GM18868 (cell line): ENCODE data around the gene DNM1L.

Experiments used
- ATAC-seq: cut with Tn5 transposase; IDR thresholded peaks from one replicate; pipeline ENCODE4 v1.9.1; 2021; ENCODE audit warnings: mild to moderate bottlenecking, moderate library complexity; ENCODE audit not compliant: unreplicated experiment

DNM1L gene

DNA sequence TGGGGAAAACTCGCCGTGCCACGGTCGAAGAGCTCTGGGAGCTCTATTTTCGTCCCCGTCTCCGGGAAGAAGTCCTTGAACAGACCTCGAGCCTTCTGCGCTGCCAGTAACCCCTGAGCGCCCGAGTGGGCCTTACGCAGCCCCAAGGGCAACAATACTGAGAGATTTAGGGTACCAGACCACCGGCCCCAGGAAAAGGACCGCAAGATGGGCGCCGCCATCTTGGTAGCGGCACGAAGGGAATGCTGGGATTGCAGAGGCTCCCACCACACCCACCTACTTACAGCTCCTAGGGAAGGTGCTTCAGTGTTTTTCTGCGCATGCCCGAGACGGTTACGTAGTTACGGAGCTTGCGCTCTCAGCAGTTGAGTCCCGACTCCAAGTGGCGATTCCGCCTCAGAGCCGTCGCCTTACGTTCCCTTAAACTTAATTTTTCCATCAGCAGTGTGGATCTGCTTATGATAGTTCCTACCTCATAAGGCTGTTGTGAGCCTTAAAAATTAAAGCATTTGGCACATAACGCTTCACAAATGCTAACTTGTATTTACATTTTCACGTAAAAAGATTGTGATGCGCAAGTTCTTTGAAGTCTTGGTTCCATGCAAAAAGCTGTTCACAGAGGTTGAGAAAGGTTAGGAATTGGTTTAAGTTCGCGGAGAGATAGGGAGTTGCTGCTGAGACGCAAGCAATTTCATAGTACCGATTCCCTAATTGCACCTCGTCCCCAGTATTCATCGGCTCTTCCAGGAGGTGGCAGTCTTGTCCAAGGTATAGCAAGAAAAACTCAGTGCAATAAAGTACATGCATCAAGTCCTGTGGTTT is 76.8 kb downstream of the DNM1L start, which contains the start of gene YARS2:
YARS2 (minus strand) TSS at position 244 of the 822 bp plus-strand sequence; CDS start at position 221, 23 bp downstream.
- ATAC-seq, result peak; percentile 86

DNA sequence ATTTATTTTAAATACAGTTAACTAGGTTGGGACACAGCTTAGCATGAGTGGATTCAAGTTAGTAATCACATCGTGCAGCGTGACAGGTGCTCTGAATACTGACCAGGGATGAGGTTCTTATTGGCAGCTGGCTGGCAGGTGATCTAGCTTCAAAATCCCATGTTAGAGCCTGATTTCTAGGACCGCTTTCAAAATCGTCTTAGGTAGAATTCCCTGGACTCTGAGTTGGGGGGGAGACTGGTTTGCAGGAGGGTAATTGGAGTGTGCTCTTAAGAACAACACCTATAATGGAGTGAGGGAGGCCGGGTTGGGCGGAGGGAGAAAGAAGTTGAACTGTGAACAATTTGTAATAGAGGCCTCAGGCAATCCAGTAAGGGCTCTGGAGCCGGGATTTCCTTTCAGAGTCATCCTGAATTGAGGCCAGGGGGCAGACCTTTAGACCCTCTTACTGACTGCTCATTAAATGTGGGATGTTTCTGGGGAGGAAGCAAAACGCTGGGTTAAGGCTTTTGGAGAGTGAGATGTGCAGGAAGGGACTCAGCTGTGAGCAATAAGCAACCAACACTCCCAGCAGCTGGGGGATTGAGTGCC is 77.5 kb downstream of the DNM1L start:
- no peak for ATAC-seq

DNA sequence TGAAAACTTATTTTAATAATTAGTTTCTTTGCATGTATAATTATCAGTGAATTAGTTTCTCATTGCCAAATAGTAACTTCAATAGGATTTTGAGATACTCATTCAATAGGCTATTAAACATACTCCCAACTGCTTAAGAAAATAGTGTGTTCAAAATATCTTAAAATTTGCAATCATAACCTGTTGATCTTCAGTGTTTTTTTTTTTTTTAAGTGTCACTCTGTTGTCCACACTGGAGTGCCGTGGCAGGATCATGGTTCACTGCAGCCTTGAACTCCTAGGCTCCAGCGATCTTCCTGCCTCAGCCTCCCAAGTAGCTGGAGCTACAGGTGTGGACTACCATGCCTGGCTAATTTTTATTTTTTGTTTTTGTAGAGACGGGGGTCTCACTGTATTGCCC is 78.1 kb downstream of the DNM1L start:
- no peak for ATAC-seq

- ATAC-seq, result peak; percentile 87
Observed at GRCh38 chr12:32761716-32762115, 82.6 kb downstream of the DNM1L start.

- no peak for ATAC-seq
Observed at GRCh38 chr12:32765906-32766305, 86.8 kb downstream of the DNM1L start.

DNA sequence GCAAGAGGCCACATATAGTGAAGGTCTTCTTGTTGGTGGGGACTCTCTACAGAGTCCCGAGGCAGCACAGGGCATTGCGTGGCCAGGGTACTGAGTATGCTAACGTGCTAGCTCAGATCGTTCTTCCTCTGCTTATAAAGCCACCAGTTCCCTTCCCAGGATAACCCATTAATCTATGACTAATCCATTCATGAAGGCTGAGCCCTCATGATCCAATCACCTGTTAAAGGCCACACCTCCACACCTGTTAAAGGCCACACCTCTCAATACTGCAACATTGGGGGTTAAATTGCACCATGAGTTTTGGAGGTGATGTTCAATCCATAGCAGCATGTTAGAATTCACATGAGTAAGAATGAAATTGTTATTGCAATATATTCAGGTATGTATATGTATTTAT is 89.4 kb downstream of the DNM1L start:
- no peak for ATAC-seq

- no peak for ATAC-seq
Observed at GRCh38 chr12:32770141-32770540, 91.0 kb downstream of the DNM1L start.

DNA sequence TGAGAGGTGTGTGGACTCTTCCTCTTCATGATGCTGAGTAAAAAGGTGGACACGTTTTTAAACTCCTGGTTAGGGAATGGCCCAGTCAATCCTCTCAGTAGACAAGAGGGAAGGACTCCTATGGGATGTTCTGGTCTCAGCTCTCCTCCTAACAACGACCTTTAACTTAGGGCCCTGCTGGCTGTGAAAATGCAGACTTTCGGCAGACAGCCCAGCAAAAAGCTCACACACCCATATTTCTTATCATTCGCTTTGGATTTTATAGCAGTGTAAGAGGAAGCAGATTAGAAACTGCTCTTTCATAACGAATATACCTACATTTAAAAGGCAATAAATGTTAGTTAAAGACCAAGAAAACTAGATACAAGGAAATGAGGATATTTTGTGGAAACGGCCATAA is 94.6 kb downstream of the DNM1L start:
- no peak for ATAC-seq

- no peak for ATAC-seq
Observed at GRCh38 chr12:32776258-32776657, 97.2 kb downstream of the DNM1L start.

- ATAC-seq, result peak; percentile 88
Observed at GRCh38 chr12:32777159-32777558, 98.1 kb downstream of the DNM1L start.

GRCh38 chr12:32777691-32778175 is 98.6 kb downstream of the DNM1L start:
- ATAC-seq, result no peak

DNA sequence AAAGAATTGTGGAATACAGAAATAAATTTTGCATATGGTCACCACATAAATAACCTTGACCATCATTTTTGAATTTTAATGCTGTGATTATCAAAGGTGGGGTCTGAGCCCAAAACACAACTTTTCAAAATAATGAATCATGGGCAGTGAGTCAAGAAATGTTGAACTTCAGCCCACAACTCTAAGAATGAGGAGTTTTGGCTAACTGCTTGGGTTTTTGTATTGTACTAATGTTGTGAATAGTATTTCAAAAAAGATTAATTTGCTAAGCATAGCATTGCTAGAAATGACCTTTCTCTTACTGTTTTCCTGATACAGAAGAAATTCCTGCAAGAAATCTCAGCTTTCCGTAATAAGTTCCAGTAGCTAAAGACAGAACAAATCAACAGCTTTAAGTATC is 101.0 kb downstream of the DNM1L start:
- no peak for ATAC-seq

- no peak for ATAC-seq
Observed at GRCh38 chr12:32783029-32783428, 103.9 kb downstream of the DNM1L start.

DNA sequence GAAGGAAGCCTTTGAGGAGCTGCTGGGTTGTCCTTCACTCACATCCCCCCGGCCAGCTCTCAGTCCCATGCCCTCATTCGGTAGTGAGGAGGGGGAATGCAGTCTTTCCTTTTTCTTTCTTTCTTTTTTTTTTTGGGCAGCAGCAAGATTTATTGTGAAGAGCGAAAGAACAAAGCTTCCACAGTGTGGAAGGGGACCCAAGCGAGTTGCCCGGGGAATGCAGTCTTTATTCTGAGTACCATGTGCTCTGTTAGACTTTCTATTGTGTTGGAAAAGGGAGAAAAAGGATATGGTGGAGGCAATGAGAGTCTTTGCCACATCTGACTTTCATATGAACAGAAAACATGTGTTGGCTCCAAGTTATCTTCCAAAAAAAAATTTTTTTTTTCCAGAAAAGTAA is 106.5 kb downstream of the DNM1L start:
- no peak for ATAC-seq

DNA sequence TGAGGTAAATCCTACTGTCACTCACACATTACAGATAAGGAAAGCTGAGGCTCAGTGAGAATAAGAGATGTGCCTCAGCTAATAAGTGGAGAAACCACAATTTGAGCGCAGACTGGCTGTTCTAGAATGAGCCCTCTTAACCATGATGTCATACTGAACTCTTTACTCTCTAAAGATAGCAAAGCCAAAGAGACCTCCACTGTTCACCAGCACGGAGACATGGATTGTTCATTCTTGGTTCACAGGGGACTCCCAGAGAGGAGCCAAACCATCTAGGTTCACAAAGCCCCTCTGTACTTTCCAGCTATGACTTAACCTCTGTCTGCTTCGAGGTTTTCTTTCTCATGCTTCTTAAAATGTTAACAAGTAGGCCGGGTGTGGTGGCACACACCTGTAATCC is 109.3 kb downstream of the DNM1L start:
- peak; percentile 62 for ATAC-seq

DNA sequence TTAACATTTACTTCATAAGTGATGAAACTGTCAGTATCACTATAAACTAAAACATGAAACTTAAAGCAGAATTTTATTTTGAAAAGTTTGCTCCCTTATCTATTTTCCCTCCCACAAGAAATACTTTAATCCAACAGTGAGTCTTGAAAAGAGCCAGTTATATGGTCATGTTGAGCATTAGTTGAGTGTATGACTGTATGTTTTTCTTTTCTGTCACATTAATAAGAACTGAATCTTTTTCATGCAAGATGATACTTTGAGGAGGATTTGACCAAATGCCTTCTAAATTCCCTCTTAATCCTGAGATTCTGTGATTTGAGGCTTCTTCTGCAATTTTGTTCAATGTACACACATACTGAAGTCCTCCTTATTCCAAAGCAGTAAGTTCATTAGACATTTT is 110.3 kb downstream of the DNM1L start:
- no peak for ATAC-seq

- no peak for ATAC-seq
Observed at GRCh38 chr12:32789916-32790315, 110.8 kb downstream of the DNM1L start.

DNA sequence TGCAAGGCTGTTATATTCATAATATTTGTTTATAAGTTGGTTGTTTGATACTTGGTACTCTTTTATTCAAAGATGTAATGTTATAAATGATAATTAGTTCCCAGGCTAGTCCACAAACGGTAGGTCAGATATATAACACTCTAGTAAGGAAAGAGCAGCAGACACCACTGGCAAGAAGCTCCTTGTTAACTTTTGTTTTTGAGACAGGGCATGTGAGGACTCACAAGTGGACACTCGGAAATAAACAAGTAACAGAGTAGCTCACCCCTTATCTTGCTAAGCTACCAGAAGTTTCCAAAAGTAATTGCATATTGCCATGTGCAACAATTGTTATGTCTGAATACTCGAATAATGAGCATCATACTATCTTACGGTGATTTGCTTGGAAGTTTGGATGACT is 115.2 kb downstream of the DNM1L start:
- ATAC-seq, result no peak
